ENCODE measurements around the gene MAP3K10. TPM values are rescaled to one million over a fixed set of nuclear protein-coding genes. Genes with fewer than 3 reads are reported as not detected.

MAP3K10 gene
- total and polyA plus RNA-seq, 3 experiments from 2014 or later = 1.3 to 15.4 (median 13.9) TPM

DNA sequence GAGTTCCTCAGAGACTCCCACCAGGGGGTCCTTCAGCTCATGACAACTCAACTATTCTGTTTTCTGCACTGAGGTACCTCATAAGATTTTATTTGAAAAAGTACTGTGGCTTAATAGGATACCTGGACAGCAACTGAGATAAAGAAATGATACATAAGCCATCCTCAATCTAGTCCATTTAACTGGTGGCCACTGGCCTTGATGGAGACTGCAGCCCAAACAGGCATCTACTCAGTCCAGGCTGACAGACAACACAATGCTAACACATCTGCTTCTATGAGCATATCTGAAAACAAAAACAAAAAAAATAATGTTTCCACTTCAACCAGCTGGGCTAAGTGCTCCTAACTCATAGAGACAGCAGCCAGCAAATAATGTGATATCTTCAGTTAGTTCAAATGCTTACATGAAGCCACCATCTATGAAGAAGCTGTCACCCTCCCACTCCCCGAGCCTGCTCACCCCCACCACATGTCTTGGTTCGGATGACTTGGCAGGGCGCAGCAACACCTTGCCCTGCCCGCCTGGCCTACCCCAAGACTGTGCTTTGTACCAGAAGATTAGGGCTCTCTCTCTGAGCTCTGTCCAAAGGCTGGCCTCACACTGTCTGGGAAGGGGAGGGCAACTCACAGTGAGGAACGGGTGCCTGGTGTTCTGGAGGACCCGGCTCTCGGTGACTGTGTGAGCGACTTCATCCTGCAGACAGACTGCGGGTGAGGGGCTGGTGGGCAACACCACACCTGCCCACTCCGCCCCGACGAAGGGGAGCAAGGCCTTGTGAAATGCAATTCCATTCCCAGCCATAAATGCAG is 48.4 kb downstream of the MAP3K10 start:
- POLR2A ChIA-PET = no interaction called here
- H3K27ac Mint-ChIP-seq = no peak overlapping the region
- CTCF ChIA-PET = no interaction called here

DNA sequence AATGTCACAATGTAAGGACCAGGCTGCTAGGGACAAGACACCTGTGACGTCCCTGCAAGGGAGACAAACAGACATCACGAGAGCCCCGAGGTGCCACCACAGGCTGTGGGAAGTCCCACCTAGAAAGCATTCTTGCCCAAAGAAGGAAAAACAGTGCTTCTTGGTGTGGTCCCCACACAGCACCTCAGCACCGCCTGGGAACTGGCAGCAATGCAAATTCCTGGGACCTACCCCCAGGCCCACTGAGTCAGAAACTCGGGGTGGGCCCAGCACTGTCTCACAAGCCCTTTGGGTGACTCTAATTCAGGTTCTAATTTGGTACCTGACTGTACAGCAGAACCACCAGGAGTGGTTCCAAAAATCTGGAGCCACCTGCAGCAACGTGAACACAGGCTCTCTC is 49.1 kb downstream of the MAP3K10 start:
- Mint-ChIP-seq H3K9me3 (no peaks in the 10 kb centered on the region), H3K4me3 (no peak overlapping the region), H3K36me3 (peaks cover 6 to 81% (median 8%) of the 10 kb centered on the region in 3 donors), H3K27me3 (no peaks in the 10 kb centered on the region), H3K27ac (no peak overlapping the region), H3K4me1 (peaks cover 4 to 5% (median 5%) of the 10 kb centered on the region in 3 donors)
- H3K27me3 ChIP-seq (ENCODE audit: insufficient read depth, low read length, poor library complexity, severe bottlenecking) = no peaks in the 10 kb centered on the region
- ChIA-PET CTCF (no interaction called here), POLR2A (no interaction called here)
- no peak overlapping the region for H3K27ac ChIP-seq (ENCODE audit: low read depth, low read length)
- no peaks in the 10 kb centered on the region for H3K9me3 ChIP-seq (ENCODE audit: low read length)
- H3K4me1 ChIP-seq (ENCODE audit: insufficient read depth, low read length) = no peaks in the 10 kb centered on the region
- peaks cover 40% of the 10 kb centered on the region for H3K36me3 ChIP-seq (ENCODE audit: insufficient read depth, low read length)
- no peak overlapping the region for H3K4me3 ChIP-seq (ENCODE audit: low read length)
- DNase-seq = no peak

More for the DNA sequence above, 48.4 kb downstream of the MAP3K10 start:
- no peak overlapping the region for H3K4me3 Mint-ChIP-seq
- no peaks in the 10 kb centered on the region for H3K27me3 Mint-ChIP-seq
- Histone ChIP-seq H3K4me1 (ENCODE audit: insufficient read depth, low read length) (no peaks in the 10 kb centered on the region), H3K27me3 (ENCODE audit: insufficient read depth, low read length, poor library complexity, severe bottlenecking) (no peaks in the 10 kb centered on the region), H3K9me3 (ENCODE audit: low read length) (no peaks in the 10 kb centered on the region), H3K4me3 (ENCODE audit: low read length) (no peak overlapping the region), H3K36me3 (ENCODE audit: insufficient read depth, low read length) (peaks cover 40% of the 10 kb centered on the region), H3K27ac (ENCODE audit: low read depth, low read length) (no peak overlapping the region)
- no peaks in the 10 kb centered on the region for H3K9me3 Mint-ChIP-seq
- H3K36me3 Mint-ChIP-seq = peaks cover 6 to 81% (median 8%) of the 10 kb centered on the region in 3 donors
- H3K4me1 Mint-ChIP-seq = peaks cover 0 to 1% (median 0%) of the 10 kb centered on the region in 3 donors
- DNase-seq = no peak

DNA sequence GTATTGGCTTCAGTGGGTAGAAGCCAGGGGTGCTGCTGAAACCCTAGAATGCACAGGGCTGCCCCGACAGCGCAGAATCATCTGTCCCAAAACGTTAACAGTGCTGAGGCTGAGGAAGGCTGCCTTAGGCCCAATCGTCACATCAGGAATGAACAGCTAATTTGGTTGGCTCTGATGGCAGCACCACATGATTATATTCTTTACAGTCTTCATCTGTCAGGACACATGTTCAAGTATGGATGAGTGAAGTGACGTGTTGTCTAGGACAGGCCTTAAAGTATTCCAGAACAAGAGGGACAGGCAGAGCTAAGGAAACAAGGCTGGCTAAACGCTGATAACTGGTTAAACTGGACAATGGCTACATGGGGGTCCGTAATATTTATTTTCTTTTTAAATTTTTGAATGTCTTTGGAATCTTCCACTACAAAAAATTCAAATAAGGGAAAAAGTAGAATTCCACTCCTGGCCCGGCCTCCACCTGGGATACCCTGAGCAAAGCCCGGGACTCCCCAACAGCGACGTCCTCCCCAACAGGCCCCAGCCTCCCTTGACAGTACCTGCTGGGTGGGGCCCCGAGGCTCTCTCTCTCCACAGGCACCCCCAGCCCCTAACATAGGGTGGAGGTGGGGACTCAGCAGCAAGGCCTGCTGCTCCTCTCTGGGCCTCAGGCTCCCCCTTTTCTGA is 50.0 kb downstream of the MAP3K10 start:
- no peaks in the 10 kb centered on the region for H3K27me3 ChIP-seq (ENCODE audit: insufficient read depth, low read length, poor library complexity, severe bottlenecking)
- H3K4me1 ChIP-seq (ENCODE audit: insufficient read depth, low read length) = no peaks in the 10 kb centered on the region
- no peaks in the 10 kb centered on the region for H3K9me3 ChIP-seq (ENCODE audit: low read length)
- no peak overlapping the region for H3K27ac ChIP-seq (ENCODE audit: low read depth, low read length)
- H3K4me3 ChIP-seq (ENCODE audit: low read length) = no peak overlapping the region
- H3K36me3 ChIP-seq (ENCODE audit: insufficient read depth, low read length) = peaks cover 40% of the 10 kb centered on the region
- peaks cover 4 to 10% (median 7%) of the 10 kb centered on the region in 3 donors for H3K4me1 Mint-ChIP-seq
- H3K9me3 Mint-ChIP-seq = no peaks in the 10 kb centered on the region
- POLR2A ChIA-PET = no interaction called here
- CTCF ChIA-PET = no interaction called here
- peaks cover 6 to 74% (median 8%) of the 10 kb centered on the region in 3 donors for H3K36me3 Mint-ChIP-seq
- H3K27me3 Mint-ChIP-seq = no peaks in the 10 kb centered on the region
- peak overlapping the region in 1 of 7 donors; percentile 18 for H3K4me3 Mint-ChIP-seq
- DNase-seq = no peak
- H3K27ac Mint-ChIP-seq = peak overlapping the region in 1 of 8 donors; percentile 71

DNA sequence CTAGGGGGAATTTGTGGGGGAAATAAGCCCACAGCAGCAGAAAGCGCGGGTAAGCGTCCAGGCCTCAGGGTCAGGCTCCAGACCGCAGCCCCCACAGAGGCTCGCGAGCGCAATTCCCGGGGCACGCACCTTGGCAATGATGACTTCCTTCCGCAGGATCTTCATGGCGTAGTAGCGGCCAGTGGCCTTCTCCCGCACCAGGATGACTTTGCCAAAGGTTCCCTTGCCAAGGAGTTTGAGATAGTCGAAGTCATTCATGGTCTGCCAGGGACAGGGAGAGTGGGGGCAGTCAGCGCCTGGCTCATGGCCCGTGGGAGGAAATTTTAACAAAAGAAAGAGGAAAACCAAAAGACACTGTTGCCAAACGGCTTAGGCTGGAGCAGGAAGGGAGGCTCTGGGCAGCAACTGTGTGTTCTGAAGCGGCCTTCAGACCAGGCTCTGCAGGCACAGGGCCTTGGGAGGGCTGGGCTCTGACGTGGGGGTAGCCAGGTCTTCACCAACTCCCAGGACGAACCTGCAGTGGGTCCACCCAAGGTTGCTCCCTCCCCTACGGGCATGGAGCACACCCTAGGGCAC is 50.7 kb downstream of the MAP3K10 start:
- no peaks in the 10 kb centered on the region for H3K27me3 Mint-ChIP-seq
- H3K4me1 Mint-ChIP-seq = peaks cover 7 to 13% (median 10%) of the 10 kb centered on the region in 3 donors
- H3K4me3 ChIP-seq (ENCODE audit: low read length) = no peak overlapping the region
- no peaks in the 10 kb centered on the region for H3K4me1 ChIP-seq (ENCODE audit: insufficient read depth, low read length)
- H3K9me3 ChIP-seq (ENCODE audit: low read length) = no peaks in the 10 kb centered on the region
- H3K9me3 Mint-ChIP-seq = no peaks in the 10 kb centered on the region
- CTCF ChIA-PET = no interaction called here
- H3K27ac ChIP-seq (ENCODE audit: low read depth, low read length) = no peak overlapping the region
- H3K36me3 ChIP-seq (ENCODE audit: insufficient read depth, low read length) = peaks cover 40% of the 10 kb centered on the region
- H3K27ac Mint-ChIP-seq = peak overlapping the region in 2 of 8 donors; percentile 29 to 51
- no peak overlapping the region for H3K4me3 Mint-ChIP-seq
- no peak for DNase-seq
- H3K27me3 ChIP-seq (ENCODE audit: insufficient read depth, low read length, poor library complexity, severe bottlenecking) = no peaks in the 10 kb centered on the region
- peaks cover 2 to 70% (median 6%) of the 10 kb centered on the region in 3 donors for H3K36me3 Mint-ChIP-seq
- POLR2A ChIA-PET = no interaction called here

DNA sequence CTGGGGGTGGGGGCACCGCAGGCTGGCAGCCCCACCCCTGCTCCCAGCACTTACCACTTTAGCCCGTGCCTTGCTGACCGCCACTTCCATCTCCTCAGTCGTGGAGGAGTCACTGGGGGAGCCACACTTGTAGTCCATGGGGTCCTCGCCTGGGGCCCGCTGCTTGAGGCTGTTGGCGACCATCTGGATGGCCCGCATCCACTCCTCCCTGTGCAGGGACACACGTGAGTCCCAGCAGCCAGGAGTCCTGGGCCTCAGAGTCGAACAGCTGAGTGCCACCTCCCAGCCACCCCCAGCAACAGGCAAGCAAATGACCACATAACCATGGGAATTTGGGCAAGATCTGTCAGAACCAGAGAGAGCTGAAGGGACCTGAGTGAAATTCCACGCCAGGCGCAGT is 51.3 kb downstream of the MAP3K10 start:
- ChIA-PET POLR2A (no interaction called here), CTCF (interaction anchor here (0.7 kb wide), 1 partner anchor 103 kb away, joined by 3 read pairs; no protein-coding TSS in a partner anchor)
- Histone ChIP-seq H3K4me1 (ENCODE audit: insufficient read depth, low read length) (no peaks in the 10 kb centered on the region), H3K9me3 (ENCODE audit: low read length) (no peaks in the 10 kb centered on the region), H3K27ac (ENCODE audit: low read depth, low read length) (no peak overlapping the region), H3K36me3 (ENCODE audit: insufficient read depth, low read length) (peaks cover 40% of the 10 kb centered on the region), H3K4me3 (ENCODE audit: low read length) (no peak overlapping the region), H3K27me3 (ENCODE audit: insufficient read depth, low read length, poor library complexity, severe bottlenecking) (no peaks in the 10 kb centered on the region)
- DNase-seq = no peak
- no peak overlapping the region for H3K27ac Mint-ChIP-seq
- H3K27me3 Mint-ChIP-seq = no peaks in the 10 kb centered on the region
- peaks cover 6 to 14% (median 11%) of the 10 kb centered on the region in 3 donors for H3K4me1 Mint-ChIP-seq
- H3K4me3 Mint-ChIP-seq = no peak overlapping the region
- peaks cover 0 to 67% (median 5%) of the 10 kb centered on the region in 3 donors for H3K36me3 Mint-ChIP-seq
- no peaks in the 10 kb centered on the region for H3K9me3 Mint-ChIP-seq

DNA sequence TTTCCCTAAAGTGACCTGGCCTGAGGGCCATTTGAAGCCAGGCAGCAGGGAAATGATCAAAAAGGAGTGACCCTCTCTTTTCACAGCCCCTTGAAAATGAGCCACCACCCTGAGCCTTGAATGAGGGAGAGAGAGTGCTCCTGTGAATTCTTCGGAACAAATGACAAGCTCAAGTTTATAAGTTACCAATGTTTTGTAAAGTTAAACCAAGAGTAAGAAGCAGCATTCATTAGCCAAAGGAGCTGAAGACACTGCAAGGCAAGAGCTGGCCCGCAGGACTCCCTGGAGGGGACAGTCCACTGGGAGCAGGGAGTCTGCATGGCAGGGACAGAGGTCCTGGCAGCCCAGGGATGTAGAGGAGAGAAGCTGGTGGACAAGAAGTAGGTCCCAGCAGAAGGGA is 52.0 kb downstream of the MAP3K10 start:
- H3K27ac ChIP-seq (ENCODE audit: low read depth, low read length) = no peak overlapping the region
- no peak overlapping the region for H3K27ac Mint-ChIP-seq
- H3K9me3 ChIP-seq (ENCODE audit: low read length) = no peaks in the 10 kb centered on the region
- no peaks in the 10 kb centered on the region for H3K27me3 ChIP-seq (ENCODE audit: insufficient read depth, low read length, poor library complexity, severe bottlenecking)
- no peaks in the 10 kb centered on the region for H3K4me1 ChIP-seq (ENCODE audit: insufficient read depth, low read length)
- H3K36me3 Mint-ChIP-seq = peaks cover 0 to 69% (median 5%) of the 10 kb centered on the region in 3 donors
- ChIA-PET CTCF (interaction anchor here (0.7 kb wide), 1 partner anchor 104 kb away, joined by 3 read pairs; no protein-coding TSS in a partner anchor), POLR2A (no interaction called here)
- no peak for DNase-seq
- H3K4me3 Mint-ChIP-seq = no peak overlapping the region
- H3K4me1 Mint-ChIP-seq = peaks cover 9 to 18% (median 17%) of the 10 kb centered on the region in 3 donors
- no peaks in the 10 kb centered on the region for H3K27me3 Mint-ChIP-seq
- no peak overlapping the region for H3K4me3 ChIP-seq (ENCODE audit: low read length)
- H3K36me3 ChIP-seq (ENCODE audit: insufficient read depth, low read length) = peaks cover 41% of the 10 kb centered on the region
- no peaks in the 10 kb centered on the region for H3K9me3 Mint-ChIP-seq

DNA sequence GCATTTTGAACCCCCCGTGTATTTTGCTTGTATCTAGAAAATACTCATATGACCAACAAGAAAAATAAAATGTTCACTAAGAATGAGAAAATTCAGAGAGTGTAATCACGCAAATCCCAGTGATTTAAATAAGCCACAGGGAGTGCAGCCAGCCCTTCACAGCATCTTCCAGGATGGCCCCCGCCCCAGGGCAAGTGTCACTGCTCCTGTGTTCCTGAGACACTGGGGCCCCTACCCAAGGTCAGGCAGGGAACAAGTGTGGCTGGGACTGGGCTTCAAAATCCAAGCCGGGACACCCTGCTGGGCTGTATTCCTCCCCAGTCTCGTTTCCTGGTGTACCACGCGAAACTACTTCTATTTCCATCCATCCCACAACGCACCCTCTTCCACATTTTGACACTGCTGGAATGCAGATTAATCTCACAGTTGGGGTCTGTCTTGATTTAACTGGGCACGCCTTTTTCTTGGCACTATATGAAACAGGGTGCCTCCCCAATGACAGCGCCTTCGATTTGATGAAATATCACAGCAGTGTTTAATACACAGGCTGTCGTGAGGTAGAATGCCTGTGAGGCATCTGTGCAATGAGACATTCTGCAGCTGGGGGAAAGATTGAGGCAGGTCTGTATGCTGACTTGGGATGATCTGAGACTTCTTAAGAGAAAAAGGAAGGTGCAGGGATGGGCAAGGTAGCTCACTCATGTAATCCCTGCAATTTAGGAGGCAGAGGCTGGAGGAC is 53.5 kb downstream of the MAP3K10 start:
- no peak overlapping the region for H3K27ac Mint-ChIP-seq
- Histone ChIP-seq H3K4me3 (ENCODE audit: low read length) (no peak overlapping the region), H3K4me1 (ENCODE audit: insufficient read depth, low read length) (no peaks in the 10 kb centered on the region), H3K9me3 (ENCODE audit: low read length) (no peaks in the 10 kb centered on the region), H3K36me3 (ENCODE audit: insufficient read depth, low read length) (peaks cover 30% of the 10 kb centered on the region), H3K27me3 (ENCODE audit: insufficient read depth, low read length, poor library complexity, severe bottlenecking) (no peaks in the 10 kb centered on the region), H3K27ac (ENCODE audit: low read depth, low read length) (no peak overlapping the region)
- DNase-seq = no peak
- H3K36me3 Mint-ChIP-seq = peaks cover under 1 to 60% (median 8%) of the 10 kb centered on the region in 3 donors
- H3K4me1 Mint-ChIP-seq = peaks cover 11 to 22% (median 17%) of the 10 kb centered on the region in 3 donors
- H3K27me3 Mint-ChIP-seq = no peaks in the 10 kb centered on the region
- H3K4me3 Mint-ChIP-seq = no peak overlapping the region
- CTCF ChIA-PET = no interaction called here
- no peaks in the 10 kb centered on the region for H3K9me3 Mint-ChIP-seq
- POLR2A ChIA-PET = interaction anchor here (0.6 kb wide), 1 partner anchor 43 kb away, joined by 3 read pairs; no protein-coding TSS in a partner anchor
